D721Med (cell line): ENCODE results near the gene CANT1.

Experiments used
- DNase-seq: peaks from one replicate; pipeline ENCODE4 v3.0.0; 2011; ENCODE audit warnings: low spot score; ENCODE audit not compliant: insufficient read length
- FAIRE-seq: peaks from 2 replicates; lab custom pipeline; 2011; peaks lifted over from hg19 to GRCh38; lab: Jason Lieb, UNC
- TF ChIP-seq, protein P1 (sequence below): IDR thresholded peaks from 2 replicates; pipeline ENCODE4 v1.5.1; 2012; ENCODE audit warnings: mild to moderate bottlenecking, control low read depth; ENCODE audit not compliant: insufficient read depth; ENCODE audit errors: missing control alignments

CANT1 gene

DNA sequence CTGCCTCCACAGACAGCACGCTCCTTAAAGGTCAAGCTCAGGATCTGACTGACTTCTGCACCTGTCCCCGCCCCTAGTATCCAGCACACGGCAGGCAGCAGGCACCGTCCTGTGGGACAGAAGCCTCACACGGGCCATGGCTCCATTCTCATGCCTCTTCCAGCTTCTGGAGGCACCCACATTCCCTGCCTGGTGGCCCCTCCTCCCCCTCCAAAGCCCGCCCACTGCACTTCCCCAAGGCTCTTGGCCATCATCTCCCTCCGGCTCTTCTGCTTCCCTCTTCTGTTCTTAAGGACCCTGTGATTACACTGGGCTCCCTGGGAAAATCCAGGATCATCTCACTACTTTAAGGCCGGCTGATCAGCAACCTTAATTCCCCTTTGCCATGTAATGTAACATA, 3.5 kb downstream of the CANT1 start:
- FAIRE-seq (no peak), DNase-seq (no peak)
- TF ChIP-seq, protein P1, sequence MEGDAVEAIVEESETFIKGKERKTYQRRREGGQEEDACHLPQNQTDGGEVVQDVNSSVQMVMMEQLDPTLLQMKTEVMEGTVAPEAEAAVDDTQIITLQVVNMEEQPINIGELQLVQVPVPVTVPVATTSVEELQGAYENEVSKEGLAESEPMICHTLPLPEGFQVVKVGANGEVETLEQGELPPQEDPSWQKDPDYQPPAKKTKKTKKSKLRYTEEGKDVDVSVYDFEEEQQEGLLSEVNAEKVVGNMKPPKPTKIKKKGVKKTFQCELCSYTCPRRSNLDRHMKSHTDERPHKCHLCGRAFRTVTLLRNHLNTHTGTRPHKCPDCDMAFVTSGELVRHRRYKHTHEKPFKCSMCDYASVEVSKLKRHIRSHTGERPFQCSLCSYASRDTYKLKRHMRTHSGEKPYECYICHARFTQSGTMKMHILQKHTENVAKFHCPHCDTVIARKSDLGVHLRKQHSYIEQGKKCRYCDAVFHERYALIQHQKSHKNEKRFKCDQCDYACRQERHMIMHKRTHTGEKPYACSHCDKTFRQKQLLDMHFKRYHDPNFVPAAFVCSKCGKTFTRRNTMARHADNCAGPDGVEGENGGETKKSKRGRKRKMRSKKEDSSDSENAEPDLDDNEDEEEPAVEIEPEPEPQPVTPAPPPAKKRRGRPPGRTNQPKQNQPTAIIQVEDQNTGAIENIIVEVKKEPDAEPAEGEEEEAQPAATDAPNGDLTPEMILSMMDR: no peak

DNA sequence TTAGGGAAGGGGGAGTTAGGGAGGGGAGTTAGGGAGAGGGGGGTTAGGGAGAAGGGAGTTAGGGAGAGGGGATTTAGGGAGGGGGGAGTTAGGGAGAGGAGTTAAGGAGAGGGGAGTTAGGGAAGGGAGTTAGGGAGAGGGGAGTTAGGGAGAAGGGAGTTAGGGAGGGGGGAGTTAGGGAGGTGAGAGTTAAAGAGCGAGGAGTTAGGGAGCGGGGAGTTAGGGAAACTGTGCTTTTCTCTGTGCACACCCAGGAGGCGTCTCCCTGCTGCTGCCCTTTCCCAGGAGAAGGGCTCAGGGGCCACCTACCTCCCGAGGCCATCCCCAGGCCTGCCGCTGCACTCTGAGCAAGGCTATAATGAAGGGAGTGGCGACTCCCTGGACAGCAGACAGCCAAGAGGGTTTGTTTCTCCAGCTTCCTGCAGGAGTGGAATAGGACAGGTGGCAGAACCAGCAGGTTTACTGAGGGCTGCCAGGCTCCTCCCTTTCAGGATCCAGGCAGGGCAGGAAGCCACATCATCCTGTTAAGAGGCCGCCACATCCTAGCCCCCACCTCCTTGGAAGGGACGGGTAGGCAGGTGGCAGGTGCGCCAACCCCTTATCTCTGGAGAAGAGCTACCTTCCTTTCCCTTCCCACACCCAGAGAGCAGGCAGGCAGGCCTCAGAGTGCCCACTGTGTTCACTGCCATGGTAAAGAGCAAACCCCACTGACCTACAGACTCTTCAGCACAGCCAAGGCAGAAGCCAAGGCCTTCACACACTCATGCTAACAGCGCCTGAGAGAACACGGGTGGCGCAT, 4.3 kb downstream of the CANT1 start:
- DNase-seq (no peak), FAIRE-seq (no peak)
- TF ChIP-seq, protein P1: no peak

DNA sequence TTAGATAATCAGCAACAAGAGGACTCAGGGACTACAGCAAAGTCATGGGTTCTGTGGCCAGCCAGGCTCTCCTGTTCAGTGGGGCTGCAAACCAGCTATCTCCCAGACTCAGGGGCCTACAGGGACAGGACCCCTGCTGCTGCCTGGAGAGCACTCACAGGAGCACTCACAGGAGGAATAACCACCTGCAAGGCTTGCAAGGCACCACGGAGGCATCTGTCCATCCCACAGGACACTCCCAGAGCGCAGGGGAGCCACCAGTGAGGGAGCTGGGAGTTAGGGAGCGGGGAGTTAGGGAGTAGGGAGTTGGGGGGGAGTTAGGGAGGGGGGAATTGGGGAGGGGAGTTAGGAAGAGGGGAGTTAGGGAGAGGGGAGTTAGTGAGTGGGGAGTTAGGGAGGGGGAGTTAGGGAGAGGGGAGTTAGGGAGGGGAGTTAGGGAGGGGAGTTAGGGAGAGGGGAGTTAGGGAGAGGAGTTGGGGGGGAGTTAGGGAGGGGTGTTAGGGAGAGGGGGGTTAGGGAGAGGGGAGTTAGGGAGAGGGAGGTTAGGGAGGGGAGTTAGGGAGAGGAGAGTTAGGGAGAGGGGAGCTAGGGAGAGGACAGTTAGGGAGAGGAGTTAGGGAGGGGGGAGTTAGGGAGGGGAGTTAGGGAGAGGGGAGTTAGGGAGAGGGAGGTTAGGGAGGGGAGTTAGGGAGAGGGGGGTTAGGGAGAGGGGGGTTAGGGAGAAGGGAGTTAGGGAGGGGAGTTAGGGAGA, 5.7 kb downstream of the CANT1 start:
- DNase-seq (no peak), FAIRE-seq (no peak)
- TF ChIP-seq, protein P1: no peak

DNA sequence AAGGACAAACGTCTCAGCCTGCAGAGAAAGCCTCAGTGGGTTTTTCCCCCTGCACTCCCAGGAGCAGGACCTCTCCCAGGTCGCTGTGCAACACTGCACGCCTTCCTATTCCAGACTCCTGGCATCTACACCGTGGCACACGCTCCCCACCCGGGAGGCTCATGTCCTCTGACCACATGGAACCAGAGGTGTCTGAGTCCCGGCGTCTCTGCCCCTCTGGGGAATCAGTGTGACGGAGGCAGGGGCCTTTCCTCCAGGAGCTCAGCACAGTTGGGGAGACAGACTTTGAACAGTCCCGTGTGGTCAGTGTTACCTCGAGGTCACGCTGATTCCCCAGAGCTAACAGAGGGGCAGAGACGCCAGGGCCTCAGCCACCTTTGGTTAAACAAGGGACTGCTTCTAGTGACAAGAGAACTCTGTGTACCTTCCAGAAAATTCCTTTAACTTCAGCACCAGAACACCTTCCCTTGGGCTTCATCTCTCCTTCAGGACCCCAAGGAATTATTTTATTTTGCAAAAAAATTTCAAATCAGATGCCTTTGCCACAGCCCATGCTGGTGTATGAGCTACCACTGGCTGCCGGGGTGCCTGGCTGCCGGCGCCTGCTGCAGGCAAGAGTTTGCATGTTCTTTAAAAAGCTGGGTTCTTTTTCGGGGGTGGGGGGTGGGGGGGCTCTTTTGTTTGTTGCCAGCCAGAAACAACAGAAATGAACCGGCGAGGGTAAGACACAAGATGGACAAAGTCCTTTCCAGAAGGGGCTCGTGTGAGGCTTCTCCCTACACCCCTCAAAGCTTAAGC, 6.6 kb downstream of the CANT1 start:
- no peak for FAIRE-seq
- TF ChIP-seq, protein P1: no peak
- DNase-seq: no peak

DNA sequence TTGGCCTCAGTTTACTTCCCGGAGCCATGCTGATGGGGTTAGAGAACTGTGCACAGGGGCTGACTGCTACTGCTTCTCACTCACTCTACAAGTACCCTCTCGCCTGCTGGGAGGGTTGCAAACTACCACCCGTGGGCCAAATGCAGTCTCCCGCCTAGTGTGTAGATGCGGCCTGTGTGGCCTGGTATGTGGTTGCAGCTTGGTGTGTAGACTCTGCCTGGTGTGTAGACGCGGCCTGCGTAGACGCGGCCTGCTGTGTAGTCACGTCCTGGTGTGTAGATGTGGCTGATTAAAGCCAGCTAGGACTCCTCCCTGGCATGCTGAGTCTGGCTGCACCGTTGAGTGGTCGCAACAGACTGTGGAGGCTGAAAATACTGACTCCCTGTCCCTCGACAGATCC, 7.3 kb downstream of the CANT1 start:
- FAIRE-seq: no peak
- no peak for DNase-seq

DNA sequence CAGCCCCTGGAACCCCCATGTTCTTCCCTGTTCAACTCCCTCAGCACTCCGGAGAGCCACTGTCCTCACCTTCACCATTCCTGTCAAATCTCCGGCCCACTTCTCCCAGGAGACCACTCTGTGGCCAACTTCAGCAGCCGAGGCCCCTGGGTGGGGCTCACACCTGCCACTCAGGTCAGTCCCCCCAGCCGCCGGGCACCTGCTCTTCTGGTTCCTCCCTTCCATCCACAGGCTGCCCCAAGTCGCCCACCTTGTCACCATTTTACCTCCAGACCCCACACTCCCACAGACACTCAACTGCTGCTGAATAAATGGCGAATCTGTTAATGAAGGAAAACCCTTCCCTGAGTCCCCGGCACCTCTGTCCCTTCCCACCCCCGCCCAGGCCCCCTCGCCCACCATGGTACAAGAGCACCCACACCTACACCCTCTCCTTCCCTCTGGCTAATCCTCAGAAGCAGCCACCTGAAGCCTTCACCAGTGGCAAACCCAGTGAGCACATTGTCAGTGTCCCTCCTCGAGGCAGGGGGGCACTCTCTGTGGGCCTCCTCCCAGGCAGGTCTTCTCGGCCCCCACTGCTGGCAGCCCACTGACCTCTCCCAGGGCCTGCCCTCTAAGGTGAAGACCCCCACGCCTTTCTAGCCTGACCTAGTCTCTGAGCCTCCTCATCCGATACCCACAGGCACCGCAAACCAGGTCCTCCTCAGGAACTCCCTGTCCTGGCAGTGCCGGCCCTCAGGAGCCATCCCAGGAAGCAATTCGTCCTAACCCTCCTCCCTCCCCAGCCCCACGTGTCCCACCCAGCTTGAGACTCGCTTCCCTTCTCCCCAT, 8.2 kb downstream of the CANT1 start:
- FAIRE-seq: no peak
- no peak for DNase-seq
- TF ChIP-seq, protein P1: no peak

More for the DNA sequence above, 7.3 kb downstream of the CANT1 start:
- TF ChIP-seq, protein P1: no peak
